GM13977 (cell line): ENCODE data around the gene KREMEN1.

ENCODE experiments used
- DNase-seq: peaks from one replicate; pipeline ENCODE4 v3.0.0; 2012; ENCODE audit warnings: low spot score
- CTCF ChIP-seq: IDR thresholded peaks from 2 replicates; pipeline ENCODE4 v1.5.1; 2012; ENCODE audit warnings: mild to moderate bottlenecking, control low read depth; ENCODE audit not compliant: insufficient read depth; ENCODE audit errors: extremely low read depth, missing control alignments
- in situ Hi-C: fragments of 300-500 bp; cut with MboI; formaldehyde crosslinking; loops from one replicate; pipeline ENCODE4 v1.12.0; 2022; ENCODE audit warnings: low sequenced_read_pairs, low pct_unique_long_range_greater_than_20kb, mixed read lengths, inconsistent platforms; ENCODE audit not compliant: unreplicated experiment

KREMEN1 gene

GRCh38 chr22:29129808-29130140 lies 56.9 kb downstream of the KREMEN1 start:
- in situ Hi-C loops: no loop called here
- no peak for DNase-seq
- no peak for TF ChIP-seq CTCF

DNA sequence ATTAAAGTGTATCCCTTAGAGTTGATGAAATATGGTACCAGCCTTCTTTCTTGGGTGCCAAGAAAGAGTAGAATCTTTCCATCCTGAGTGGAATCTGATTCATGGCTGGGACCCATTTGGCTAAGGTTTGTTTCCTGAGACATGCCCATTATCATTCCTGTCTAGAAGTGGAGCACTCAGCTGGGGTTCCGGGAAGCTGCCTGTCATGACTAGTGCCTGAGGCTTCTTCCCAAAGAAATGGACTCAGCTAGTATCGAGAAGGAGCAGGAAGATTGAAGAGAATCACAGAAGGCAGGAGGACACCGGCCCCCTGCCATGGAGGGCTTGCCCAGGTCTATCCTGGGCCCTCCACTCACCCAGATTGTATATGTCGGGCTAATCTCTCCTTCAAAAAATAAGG lies 57.6 kb downstream of the KREMEN1 start:
- TF ChIP-seq CTCF: no peak
- in situ Hi-C loops: no loop called here
- DNase-seq: no peak

GRCh38 chr22:29133603-29134133 lies 60.8 kb downstream of the KREMEN1 start:
- no peak for TF ChIP-seq CTCF

GRCh38 chr22:29134448-29134847 lies 61.6 kb downstream of the KREMEN1 start:
- DNase-seq: no peak
- in situ Hi-C loops: no loop called here
- TF ChIP-seq CTCF: no peak

More at GRCh38 chr22:29133603-29134133, 60.8 kb downstream of the KREMEN1 start:
- in situ Hi-C loops: no loop called here
- DNase-seq: no peak

- in situ Hi-C loops: no loop called here
- TF ChIP-seq CTCF: no peak
- no peak for DNase-seq
These were observed 64.2 kb downstream of the KREMEN1 start for GRCh38 chr22:29136782-29137700.

GRCh38 chr22:29138556-29139305 lies 65.9 kb downstream of the KREMEN1 start:
- in situ Hi-C loops: no loop called here
- no peak for DNase-seq
- TF ChIP-seq CTCF: no peak
